B cell (primary cell): ENCODE data around the gene SFXN5. TPM values are rescaled to one million over a fixed set of nuclear protein-coding genes. Genes with fewer than 3 reads are reported as not detected.

Experiments used
- ATAC-seq: fragments of 200-7000 bp; cut with Tn5 transposase; one replicate; pipeline ENCODE4 v1.10.0; 2021; ENCODE audit warnings: low read depth, mild to moderate bottlenecking, moderate number of reproducible peaks, moderate library complexity
- CTCF ChIA-PET: fragments of 350-600 bp; sonication (Branson Sonifier 250); formaldehyde crosslinking; loops from one replicate; lab custom pipeline; 2021; ENCODE audit warnings: antibody characterized with exemption, inconsistent platforms; lab: Charles Lee
- POLR2A ChIA-PET: fragments of 350-600 bp; sonication (Branson Sonifier 250); formaldehyde crosslinking; loops from one replicate; lab custom pipeline; 2021; ENCODE audit warnings: antibody characterized with exemption; lab: Charles Lee
- DNase-seq: peaks from one replicate; pipeline ENCODE4 v3.0.0; 2013
- H2AFZ ChIP-seq: 2 replicates; pipeline ENCODE4 v1.6.1; 2012; ENCODE audit warnings: mild to moderate bottlenecking, low read depth, low read length; ENCODE audit not compliant: insufficient read depth, poor library complexity, severe bottlenecking
- H3K27ac ChIP-seq, 2 donors: 1 replicate in 1 of 2; 2 replicates in 1 of 2; pipeline ENCODE4 v1.5.1; 2012 to 2013; ENCODE audit warnings: low read length in 2 of 2, mild to moderate bottlenecking in 2 of 2, moderate library complexity in 1 of 2
- H3K27me3 ChIP-seq, 4 experiments: fragments of 200-600 bp in 1 of 4; sonication (generic) in 1 of 4; replicated peaks in 1 of 4; 1 replicate in 2 of 4; 2 replicates in 2 of 4; pipeline versions ENCODE4 v1.6.1 to v1.7.0; 2013 to 2016; ENCODE audit warnings: low read length in 3 of 4, mild to moderate bottlenecking in 2 of 4, mixed read lengths in 1 of 4, moderate library complexity in 1 of 4; ENCODE audit not compliant: insufficient read depth in 4 of 4, control insufficient read depth in 3 of 4; ENCODE audit errors: control extremely low read depth in 1 of 4
- H3K36me3 ChIP-seq, 2 experiments: replicated peaks in 1 of 2; 1 replicate in 1 of 2; 2 replicates in 1 of 2; pipeline versions ENCODE4 v1.6.1 to v1.7.1; 2013; ENCODE audit warnings: low read length in 1 of 2; ENCODE audit not compliant: insufficient read depth in 2 of 2, control insufficient read depth in 1 of 2; ENCODE audit errors: control extremely low read depth in 1 of 2, extremely low read depth in 1 of 2
- H3K4me1 ChIP-seq, 2 donors: fragments of 200-600 bp in 1 of 2; sonication (generic) in 1 of 2; 1 replicate in 1 of 2; 2 replicates in 1 of 2; pipeline versions ENCODE4 v1.5.1 to v1.6.1; 2013 to 2017; ENCODE audit warnings: low read length in 2 of 2; ENCODE audit not compliant: control insufficient read depth in 2 of 2, insufficient read depth in 2 of 2
- H3K4me2 ChIP-seq: replicated peaks from 2 replicates; pipeline ENCODE3; 2012; ENCODE audit warnings: mild to moderate bottlenecking, low read depth, low read length; ENCODE audit not compliant: poor library complexity, severe bottlenecking
- H3K4me3 ChIP-seq, 5 experiments: fragments of 200-600 bp in 1 of 5; sonication (generic) in 1 of 5; 1 replicate in 3 of 5; 2 replicates in 2 of 5; pipeline versions ENCODE4 v1.5.1 to v1.7.0; 2011 to 2016; ENCODE audit warnings: low read length in 4 of 5, mild to moderate bottlenecking in 4 of 5, low read depth in 2 of 5, control low read depth in 1 of 5, moderate library complexity in 1 of 5; ENCODE audit not compliant: insufficient read depth in 1 of 5; ENCODE audit errors: control extremely low read depth in 1 of 5, extremely low read depth in 1 of 5
- H3K79me2 ChIP-seq: fragments of 200-600 bp; sonication (generic); one replicate; pipeline ENCODE4 v1.6.0; 2016; ENCODE audit warnings: low read length; ENCODE audit not compliant: control insufficient read depth, insufficient read depth
- H3K9ac ChIP-seq: fragments of 200-600 bp; sonication (generic); 2 replicates; pipeline ENCODE4 v1.6.1; 2017; ENCODE audit warnings: mild to moderate bottlenecking, low read length, moderate library complexity
- H3K9me3 ChIP-seq, 3 donors: one replicate each; pipeline versions ENCODE4 v1.6.1 to v1.7.1; 2013; ENCODE audit warnings: low read length in 2 of 3; ENCODE audit not compliant: control insufficient read depth in 2 of 3, insufficient read depth in 1 of 3; ENCODE audit errors: control extremely low read depth in 1 of 3
- H4K20me1 ChIP-seq: 2 replicates; pipeline ENCODE4 v1.6.0; 2012; ENCODE audit warnings: mild to moderate bottlenecking, low read length; ENCODE audit not compliant: insufficient read depth, control insufficient read depth, poor library complexity, severe bottlenecking
- H3K27ac Mint-ChIP-seq: one replicate; pipeline ENCODE4 v1.8.0; 2021; ENCODE audit warnings: mixed read lengths
- H3K27me3 Mint-ChIP-seq: one replicate; pipeline ENCODE4 v1.8.0; 2021; ENCODE audit warnings: mixed read lengths
- H3K4me1 Mint-ChIP-seq: one replicate; pipeline ENCODE4 v1.8.0; 2021; ENCODE audit warnings: mixed read lengths
- H3K4me3 Mint-ChIP-seq: one replicate; pipeline ENCODE4 v1.8.0; 2021; ENCODE audit warnings: mixed read lengths
- H3K9me3 Mint-ChIP-seq: one replicate; pipeline ENCODE4 v1.8.0; 2022; ENCODE audit warnings: mixed read lengths; ENCODE audit not compliant: insufficient read depth
- CTCF ChIP-seq: fragments of 200-600 bp; IDR thresholded peaks from one replicate; pipeline ENCODE4 v1.8.0; 2022; ENCODE audit warnings: antibody characterized with exemption, mild to moderate bottlenecking
- EZH2 ChIP-seq: IDR thresholded peaks from 2 replicates; pipeline ENCODE4 v1.6.1; 2012; ENCODE audit warnings: borderline replicate concordance, low read depth, mild to moderate bottlenecking, moderate library complexity, low read length; ENCODE audit not compliant: insufficient read depth, poor library complexity, severe bottlenecking
- WGBS: methylation state at CpG from one replicate; pipeline ENCODE4 v1.1.5; 2013; ENCODE audit warnings: missing lambda C conversion rate; ENCODE audit not compliant: insufficient coverage; 5-methylcytosine and 5-hydroxymethylcytosine counted together
- intact Hi-C: fragments of 100-400 bp; cut with micrococcal nuclease; formaldehyde crosslinking; loops from one replicate; pipeline ENCODE4 v1.10.0; 2022
- polyA plus RNA-seq: library from polyadenylated mRNA; depleted of rRNA; stranded (reverse); fragments of >200 nt; gene quantifications from 2 replicates; pipeline ENCODE4 v1.2.3, GENCODE V29; 2012
- total RNA-seq, 2 donors: library from RNA; stranded (reverse); fragments of 120-200 nt in 1 of 2; gene quantifications; 1 replicate in 1 of 2; 2 replicates in 1 of 2; pipeline versions ENCODE4 v1.2.3 to v1.2.4, GENCODE V29; 2013 to 2022

SFXN5 gene
- total and polyA plus RNA-seq, 2 donors (not counting 1 experiment from before 2014, with no cell fraction given) = 8.0 to 16.9 TPM

- Histone ChIP-seq H3K4me2 (no peak overlapping the region), H3K27me3 (no peaks in the 10 kb centered on the region), H3K27ac (no peak overlapping the region), H3K9me3 (no peaks in the 10 kb centered on the region), H3K4me3 (no peak overlapping the region), H3K9ac (no peak overlapping the region), H3K79me2 (no peaks in the 10 kb centered on the region), H2AFZ (no peak overlapping the region), H4K20me1 (no peaks in the 10 kb centered on the region), H3K4me1 (peaks cover 0 to 3% of the 10 kb centered on the region in 2 donors), H3K36me3 (no peaks in the 10 kb centered on the region)
- no peak for ATAC-seq
- H3K27ac Mint-ChIP-seq = no peak overlapping the region
- CTCF ChIA-PET = no interaction called here
- no peaks in the 10 kb centered on the region for H3K4me1 Mint-ChIP-seq
- no peak for DNase-seq
- POLR2A ChIA-PET = no interaction called here
- TF ChIP-seq CTCF (no peak), EZH2 (no peak)
- H3K27me3 Mint-ChIP-seq = no peaks in the 10 kb centered on the region
- H3K9me3 Mint-ChIP-seq = no peaks in the 10 kb centered on the region
- 88% methylated on average over 2 of the region's 2 CpGs for WGBS
- intact Hi-C loops = no loop called here
- no peak overlapping the region for H3K4me3 Mint-ChIP-seq
These were observed 115.5 kb downstream of the SFXN5 start for GRCh38 chr2:72956050-72956395.

- Histone ChIP-seq H3K36me3 (no peaks in the 10 kb centered on the region), H3K4me1 (peaks cover 0 to 3% of the 10 kb centered on the region in 2 donors), H3K4me3 (no peak overlapping the region), H2AFZ (no peak overlapping the region), H4K20me1 (no peaks in the 10 kb centered on the region), H3K27ac (no peak overlapping the region), H3K4me2 (no peak overlapping the region), H3K27me3 (no peaks in the 10 kb centered on the region), H3K9me3 (no peaks in the 10 kb centered on the region), H3K79me2 (no peaks in the 10 kb centered on the region), H3K9ac (no peak overlapping the region)
- POLR2A ChIA-PET = no interaction called here
- no peaks in the 10 kb centered on the region for H3K4me1 Mint-ChIP-seq
- no peaks in the 10 kb centered on the region for H3K27me3 Mint-ChIP-seq
- 95% methylated on average over 19 of the region's 24 CpGs for WGBS
- no peaks in the 10 kb centered on the region for H3K9me3 Mint-ChIP-seq
- CTCF ChIA-PET = no interaction called here
- ATAC-seq (no peak), DNase-seq (no peak)
- no peak overlapping the region for H3K4me3 Mint-ChIP-seq
- no peak overlapping the region for H3K27ac Mint-ChIP-seq
- intact Hi-C loops = no loop called here
- TF ChIP-seq EZH2 = no peak
- TF ChIP-seq CTCF = no peak
These were observed 116.1 kb downstream of the SFXN5 start for GRCh38 chr2:72955228-72956049.
